Common myeloid progenitor, CD34-positive (primary cell): Measurements from ENCODE around the gene PGLYRP4.

ENCODE experiments used
- CTCF ChIA-PET: fragments of 350-600 bp; sonication (Branson Sonifier 250); formaldehyde crosslinking; loops from one replicate; lab custom pipeline; 2021; ENCODE audit warnings: antibody characterized with exemption; lab: Charles Lee
- POLR2A ChIA-PET: fragments of 350-600 bp; sonication (Branson Sonifier 250); formaldehyde crosslinking; loops from one replicate; lab custom pipeline; 2021; ENCODE audit warnings: antibody characterized with exemption; lab: Charles Lee
- DNase-seq, 3 donors: peaks; one replicate each; pipeline versions ENCODE4 v3.0.0 to v3.0.0-alpha.2; 2013
- H3K27ac ChIP-seq, 2 experiments: 1 replicate in 1 of 2; 2 replicates in 1 of 2; pipeline ENCODE4 v1.7.0; 2013; ENCODE audit warnings: inconsistent platforms in 2 of 2, low read length in 2 of 2, mild to moderate bottlenecking in 2 of 2, low read depth in 1 of 2, moderate library complexity in 1 of 2; ENCODE audit not compliant: severe bottlenecking in 2 of 2, insufficient read depth in 1 of 2, poor library complexity in 1 of 2
- H3K27me3 ChIP-seq, 5 experiments: replicated peaks in 2 of 5; 1 replicate in 3 of 5; 2 replicates in 2 of 5; pipeline versions ENCODE4 v1.6.1 to v1.7.0; 2013; ENCODE audit warnings: low read length in 4 of 5, mild to moderate bottlenecking in 2 of 5, moderate library complexity in 2 of 5, inconsistent platforms in 1 of 5; ENCODE audit not compliant: insufficient read depth in 5 of 5, control insufficient read depth in 4 of 5
- H3K36me3 ChIP-seq, 4 experiments: 1 replicate in 2 of 4; 2 replicates in 2 of 4; pipeline versions ENCODE4 v1.6.1 to v1.7.0; 2013; ENCODE audit warnings: low read length in 3 of 4, control low read depth in 1 of 4, mild to moderate bottlenecking in 1 of 4; ENCODE audit not compliant: control insufficient read depth in 4 of 4, insufficient read depth in 4 of 4
- H3K4me1 ChIP-seq, 4 experiments: 1 replicate in 3 of 4; 2 replicates in 1 of 4; pipeline versions ENCODE4 v1.6.1 to v1.7.1; 2013; ENCODE audit warnings: low read length in 3 of 4, mild to moderate bottlenecking in 3 of 4, control low read depth in 1 of 4, inconsistent platforms in 1 of 4, moderate library complexity in 1 of 4; ENCODE audit not compliant: control insufficient read depth in 4 of 4, insufficient read depth in 4 of 4; ENCODE audit errors: control extremely low read depth in 1 of 4
- H3K4me3 ChIP-seq, 7 experiments: 1 replicate in 4 of 7; 2 replicates in 3 of 7; pipeline versions ENCODE4 v1.5.1 to v1.7.0; 2013; ENCODE audit warnings: mild to moderate bottlenecking in 7 of 7, low read length in 6 of 7, moderate library complexity in 6 of 7, inconsistent platforms in 2 of 7, low read depth in 2 of 7, control low read depth in 1 of 7; ENCODE audit not compliant: insufficient read depth in 4 of 7, control insufficient read depth in 1 of 7; ENCODE audit errors: extremely low read depth in 1 of 7
- H3K9me3 ChIP-seq, 5 experiments: 1 replicate in 4 of 5; 2 replicates in 1 of 5; pipeline versions ENCODE4 v1.6.1 to v1.7.1; 2013; ENCODE audit warnings: low read length in 4 of 5, mild to moderate bottlenecking in 2 of 5, inconsistent platforms in 1 of 5, low read depth in 1 of 5, moderate library complexity in 1 of 5; ENCODE audit not compliant: control insufficient read depth in 4 of 5, insufficient read depth in 2 of 5; ENCODE audit errors: control extremely low read depth in 1 of 5
- WGBS: methylation state at CpG from one replicate; pipeline ENCODE4 v1.1.5; 2013; ENCODE audit not compliant: insufficient coverage; 5-methylcytosine and 5-hydroxymethylcytosine counted together

PGLYRP4 gene

GRCh38 chr1:153380711-153381110 is 32.1 kb upstream of the PGLYRP4 start:
- DNase-seq = no peak
- Histone ChIP-seq H3K27me3 (peaks cover 0 to 3% (median 0%) of the 10 kb centered on the region in 5 experiments), H3K4me1 (peaks cover 0 to 10% (median 8%) of the 10 kb centered on the region in 4 experiments), H3K4me3 (no peak overlapping the region), H3K9me3 (peaks cover 0 to 7% (median 2%) of the 10 kb centered on the region in 5 experiments), H3K27ac (no peak overlapping the region), H3K36me3 (no peaks in the 10 kb centered on the region)
- 98% methylated on average over 15 of the region's 23 CpGs for WGBS
- CTCF ChIA-PET = no interaction called here
- POLR2A ChIA-PET = no interaction called here

GRCh38 chr1:153379591-153379990 is 30.9 kb upstream of the PGLYRP4 start:
- 99% methylated on average over 8 of the region's 10 CpGs for WGBS
- Histone ChIP-seq H3K9me3 (peaks cover 0 to 7% (median 2%) of the 10 kb centered on the region in 5 experiments), H3K36me3 (no peaks in the 10 kb centered on the region), H3K4me1 (peaks cover 0 to 4% (median 0%) of the 10 kb centered on the region in 4 experiments), H3K27me3 (peaks cover 0 to 3% (median 0%) of the 10 kb centered on the region in 5 experiments), H3K27ac (no peak overlapping the region), H3K4me3 (no peak overlapping the region)
- no peak for DNase-seq
- CTCF ChIA-PET = no interaction called here
- POLR2A ChIA-PET = interaction anchor here (0.9 kb wide), 1 partner anchor 35 kb away, joined by 3 read pairs; no protein-coding TSS in a partner anchor

- POLR2A ChIA-PET = no interaction called here
- peak in 2 of 3 donors; percentile 44 to 58 for DNase-seq
- no peak within 1 kb of the TSS for H3K4me3 ChIP-seq
- H3K4me1 ChIP-seq = peaks cover 0 to 4% (median 0%) of the 10 kb centered on the region in 4 experiments
- H3K36me3 ChIP-seq = no peaks in the 10 kb centered on the region
- peaks cover 0 to under 1% (median 0%) of the 10 kb centered on the region in 5 experiments for H3K9me3 ChIP-seq
- 100% methylated on average over 1 of the region's 1 CpG for WGBS
- no peak within 1 kb of the TSS for H3K27ac ChIP-seq
- CTCF ChIA-PET = interaction anchor here (1.0 to 1.5 kb wide), 3 partner anchors 21 to 28 kb away, joined by 3 to 9 read pairs (median 3); no protein-coding TSS in a partner anchor
- H3K27me3 ChIP-seq = peaks cover 0 to 2% (median 0%) of the 10 kb centered on the region in 5 experiments
Measured at GRCh38 chr1:153375511-153375910, 26.9 kb upstream of the PGLYRP4 start, which contains the start of gene S100A12. S100A12 (minus strand) TSS chr1:153375621; CDS start chr1:153374592, 1,029 bp downstream.

GRCh38 chr1:153374071-153374470 is 25.4 kb upstream of the PGLYRP4 start:
- Histone ChIP-seq H3K27me3 (peaks cover 0 to 2% (median 0%) of the 10 kb centered on the region in 5 experiments), H3K4me1 (peaks cover 0 to 4% (median 0%) of the 10 kb centered on the region in 4 experiments), H3K4me3 (no peak overlapping the region), H3K27ac (no peak overlapping the region), H3K36me3 (no peaks in the 10 kb centered on the region), H3K9me3 (no peaks in the 10 kb centered on the region)
- CTCF ChIA-PET = interaction anchor here (1.0 to 2.5 kb wide), 2 partner anchors 22 to 28 kb away, joined by 3 to 9 read pairs; no protein-coding TSS in a partner anchor
- DNase-seq = no peak
- POLR2A ChIA-PET = no interaction called here
- WGBS = no CpG with 5 or more reads among the region's 2 CpGs

DNA sequence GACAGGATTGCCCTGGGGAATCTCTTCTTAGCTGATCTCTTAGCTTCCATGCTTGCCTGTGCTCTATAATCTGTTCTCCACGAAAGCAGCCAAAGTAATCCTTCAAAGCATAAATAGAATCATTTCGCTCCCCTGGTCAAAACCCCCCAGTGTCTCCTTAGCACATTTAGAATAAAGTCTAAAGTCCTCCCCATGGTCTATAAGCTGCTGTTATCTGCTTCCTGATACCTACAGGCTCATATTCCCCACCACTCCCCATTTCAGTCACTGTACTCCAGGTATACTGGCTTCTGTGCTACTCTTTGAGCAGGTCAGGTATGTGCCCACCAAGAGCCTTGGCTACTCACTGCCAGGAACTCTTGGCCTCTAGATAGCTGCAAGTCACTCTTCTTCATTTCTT is 23.9 kb upstream of the PGLYRP4 start:
- H3K4me3 ChIP-seq = no peak overlapping the region
- H3K9me3 ChIP-seq = no peaks in the 10 kb centered on the region
- no peaks in the 10 kb centered on the region for H3K27me3 ChIP-seq
- DNase-seq = no peak
- POLR2A ChIA-PET = no interaction called here
- CTCF ChIA-PET = interaction anchor here (2.5 kb wide), 1 partner anchor 20 kb away, joined by 9 read pairs; no protein-coding TSS in a partner anchor
- no peaks in the 10 kb centered on the region for H3K36me3 ChIP-seq
- H3K4me1 ChIP-seq = peaks cover 0 to 15% (median 2%) of the 10 kb centered on the region in 4 experiments
- no peak overlapping the region for H3K27ac ChIP-seq
- 100% methylated on average over 1 of the region's 2 CpGs for WGBS

DNA sequence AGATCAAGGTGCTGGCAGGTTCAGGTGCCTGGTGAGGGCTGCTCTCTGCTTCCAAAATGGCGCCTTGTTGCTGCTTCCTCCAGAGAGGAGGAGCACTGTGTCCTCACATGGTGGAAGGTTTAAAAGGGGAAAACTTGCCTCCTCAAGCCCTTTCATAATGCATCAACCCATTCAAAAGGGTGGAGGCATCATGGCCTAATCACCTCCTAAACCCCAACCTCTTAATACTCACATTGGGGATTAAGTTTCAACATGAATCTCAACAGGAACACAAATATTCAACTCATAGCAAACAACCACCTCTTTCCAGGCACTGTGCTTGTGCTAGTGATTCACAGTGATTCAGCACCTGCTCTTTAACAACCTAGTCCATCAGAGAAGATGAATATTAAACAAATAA is 22.6 kb upstream of the PGLYRP4 start:
- H3K27ac ChIP-seq = no peak overlapping the region
- H3K36me3 ChIP-seq = no peaks in the 10 kb centered on the region
- H3K9me3 ChIP-seq = no peaks in the 10 kb centered on the region
- no peak overlapping the region for H3K4me3 ChIP-seq
- no peaks in the 10 kb centered on the region for H3K27me3 ChIP-seq
- no peak for DNase-seq
- ChIA-PET POLR2A (no interaction called here), CTCF (no interaction called here)
- no CpG with 5 or more reads among the region's 1 CpG for WGBS
- peaks cover 0 to 15% (median 2%) of the 10 kb centered on the region in 4 experiments for H3K4me1 ChIP-seq

DNA sequence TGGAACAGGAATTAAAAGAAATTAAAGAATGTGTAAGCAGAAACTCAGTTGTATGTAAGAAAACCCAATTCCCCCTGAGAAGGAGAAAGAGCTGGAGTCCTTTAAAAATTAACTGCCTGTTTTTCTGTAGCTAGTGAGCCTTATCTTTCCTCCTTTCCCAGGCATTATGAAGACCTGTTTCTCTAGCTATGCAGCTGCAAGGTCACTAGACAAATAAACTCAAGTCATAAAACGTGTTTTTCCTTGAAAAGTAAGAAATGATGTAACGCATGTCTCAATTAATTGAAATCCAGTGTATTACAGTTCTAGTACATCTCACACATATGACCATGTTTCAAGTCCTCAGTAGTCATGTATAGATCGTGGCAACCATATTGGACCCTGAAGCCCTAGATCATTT is 21.5 kb upstream of the PGLYRP4 start:
- POLR2A ChIA-PET = no interaction called here

More for the DNA sequence above, 21.5 kb upstream of the PGLYRP4 start:
- Histone ChIP-seq H3K36me3 (no peaks in the 10 kb centered on the region), H3K4me3 (no peak overlapping the region), H3K27me3 (no peaks in the 10 kb centered on the region), H3K27ac (no peak overlapping the region), H3K4me1 (peaks cover 0 to 11% (median 2%) of the 10 kb centered on the region in 4 experiments), H3K9me3 (no peaks in the 10 kb centered on the region)
- CTCF ChIA-PET = interaction anchor here (1.0 kb wide), 1 partner anchor 14 kb away, joined by 4 read pairs; no protein-coding TSS in a partner anchor
- 100% methylated on average over 2 of the region's 3 CpGs for WGBS
- DNase-seq = no peak
